Thymus (tissue), 11 donors: Measurements from ENCODE around the gene CACNA1E. TPM values are rescaled to one million over a fixed set of nuclear protein-coding genes. Genes with fewer than 3 reads are reported as not detected.

Experiments used
- DNase-seq, 9 donors: peaks; one replicate each; pipeline ENCODE4 v3.0.0-alpha.2; 2013; ENCODE audit warnings: low spot score in 9 of 9, low read depth in 6 of 9, missing footprints in 1 of 9
- H3K27ac ChIP-seq, 2 donors: one replicate each; pipeline ENCODE4 v1.5.1; 2013; ENCODE audit warnings: control low read depth in 1 of 2, low read depth in 1 of 2, low read length in 1 of 2, mild to moderate bottlenecking in 1 of 2, moderate library complexity in 1 of 2
- H3K27me3 ChIP-seq, 2 donors: one replicate each; pipeline ENCODE4 v1.5.1; 2013; ENCODE audit warnings: low read length in 1 of 2; ENCODE audit not compliant: control insufficient read depth in 2 of 2, insufficient read depth in 1 of 2
- H3K36me3 ChIP-seq, 2 donors: one replicate each; pipeline ENCODE4 v1.5.1; 2013; ENCODE audit warnings: low read length in 1 of 2, mild to moderate bottlenecking in 1 of 2, moderate library complexity in 1 of 2; ENCODE audit not compliant: control insufficient read depth in 2 of 2, insufficient read depth in 2 of 2
- H3K4me1 ChIP-seq, 2 donors: one replicate each; pipeline ENCODE4 v1.5.1; 2013; ENCODE audit warnings: low read length in 2 of 2; ENCODE audit not compliant: control insufficient read depth in 2 of 2, insufficient read depth in 2 of 2
- H3K4me3 ChIP-seq, 2 donors: one replicate each; pipeline ENCODE4 v1.5.1; 2013; ENCODE audit warnings: low read length in 2 of 2, control low read depth in 1 of 2, mild to moderate bottlenecking in 1 of 2
- H3K9me3 ChIP-seq, 2 donors: one replicate each; pipeline ENCODE4 v1.5.1; 2013; ENCODE audit warnings: low read length in 1 of 2, mild to moderate bottlenecking in 1 of 2; ENCODE audit not compliant: control insufficient read depth in 2 of 2, insufficient read depth in 1 of 2
- WGBS: extraction: QIAGEN DNeasy Blood & Tissue Kit; methylation state at CpG from one replicate; pipeline ENCODE4 v1.1.7; 2013; 5-methylcytosine and 5-hydroxymethylcytosine counted together
- polyA plus RNA-seq: library from polyadenylated mRNA; stranded (reverse); fragments of 200-250 nt; gene quantifications from one replicate; pipeline ENCODE4 v1.2.3, GENCODE V29; 2013
- total RNA-seq: library from RNA; stranded (reverse); fragments of 120-200 nt; gene quantifications from one replicate; pipeline ENCODE4 v1.2.4, GENCODE V29; 2013
- donor health status: healthy.

The CACNA1E gene
- total and polyA plus RNA-seq, 2 donors: 0.05 to 0.09 TPM

DNA sequence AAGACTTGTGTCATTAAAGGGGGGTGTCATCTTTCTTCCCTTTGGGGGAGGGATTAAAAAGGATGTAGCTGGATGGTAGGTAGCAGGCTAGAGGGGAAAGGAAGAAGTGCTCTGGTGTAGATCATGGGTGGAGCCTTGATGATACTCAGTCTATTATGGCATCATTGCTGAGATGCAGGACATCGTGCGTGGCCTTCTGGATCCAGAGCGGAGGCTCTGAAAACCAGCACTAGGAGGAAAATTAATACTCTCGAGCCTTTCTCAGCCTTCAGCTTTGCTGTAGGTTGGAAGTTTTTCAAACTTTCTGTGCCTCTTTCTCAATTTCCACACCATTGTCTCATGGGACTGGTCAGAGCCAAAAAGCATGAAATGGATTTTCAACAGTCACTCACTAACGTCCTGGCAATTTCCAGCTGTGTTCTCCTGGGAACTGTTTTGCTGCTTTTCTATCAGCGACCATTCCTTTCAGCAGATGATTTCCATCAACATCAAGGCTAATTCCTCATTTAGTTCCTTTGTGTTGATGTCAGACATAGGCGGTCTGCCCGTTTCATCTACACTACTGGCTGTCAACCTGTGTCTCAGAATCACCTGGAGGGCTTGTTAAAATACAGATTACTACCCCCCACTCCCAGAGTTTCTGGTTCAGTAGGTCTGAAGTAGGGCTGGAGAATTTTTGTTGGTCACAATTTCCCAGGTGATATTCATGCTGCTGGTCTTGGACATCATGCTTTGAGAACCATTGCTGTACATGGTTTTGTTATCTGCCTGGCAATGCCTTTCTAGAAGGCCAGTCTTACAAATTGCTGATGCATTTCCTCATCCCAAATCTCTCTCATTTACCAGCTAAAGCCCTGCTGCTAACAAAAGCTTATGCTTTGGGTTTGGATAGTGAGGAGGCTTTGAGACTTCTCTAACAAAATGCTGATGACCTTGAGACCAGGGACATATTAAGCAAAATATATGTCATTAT, 7.7 kb downstream of the CACNA1E start:
- Histone ChIP-seq H3K4me1 (no peaks in the 10 kb centered on the region), H3K36me3 (no peaks in the 10 kb centered on the region), H3K4me3 (no peak overlapping the region), H3K27ac (no peak overlapping the region), H3K9me3 (no peaks in the 10 kb centered on the region), H3K27me3 (peaks cover 6 to 17% of the 10 kb centered on the region in 2 donors)
- WGBS: 86% methylated on average over 8 of the region's 8 CpGs
- DNase-seq: no peak

DNA sequence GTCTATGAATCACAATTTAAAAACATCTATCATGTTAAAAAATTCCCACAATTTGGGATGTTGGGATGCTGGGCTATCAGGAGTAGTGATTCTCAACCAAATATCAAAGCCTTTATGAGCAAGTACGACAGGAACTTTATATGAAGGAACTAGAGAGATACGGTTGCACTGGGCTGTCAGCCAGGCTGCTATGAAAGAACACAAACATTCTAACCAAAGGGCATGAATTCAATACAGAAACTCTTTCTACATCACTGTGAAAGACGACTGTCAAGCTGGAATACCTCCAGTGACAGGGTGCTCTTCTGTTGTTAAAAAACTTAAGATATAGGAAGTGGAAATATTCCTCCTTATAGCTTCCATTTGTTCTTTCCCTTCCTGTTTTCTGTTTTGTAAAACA, 9.8 kb downstream of the CACNA1E start:
- no peak for DNase-seq
- Histone ChIP-seq H3K9me3 (no peaks in the 10 kb centered on the region), H3K4me3 (no peak overlapping the region), H3K27me3 (peaks cover 2 to 3% of the 10 kb centered on the region in 2 donors), H3K4me1 (no peaks in the 10 kb centered on the region), H3K27ac (no peak overlapping the region), H3K36me3 (no peaks in the 10 kb centered on the region)
- 82% methylated on average over 3 of the region's 3 CpGs for WGBS

DNA sequence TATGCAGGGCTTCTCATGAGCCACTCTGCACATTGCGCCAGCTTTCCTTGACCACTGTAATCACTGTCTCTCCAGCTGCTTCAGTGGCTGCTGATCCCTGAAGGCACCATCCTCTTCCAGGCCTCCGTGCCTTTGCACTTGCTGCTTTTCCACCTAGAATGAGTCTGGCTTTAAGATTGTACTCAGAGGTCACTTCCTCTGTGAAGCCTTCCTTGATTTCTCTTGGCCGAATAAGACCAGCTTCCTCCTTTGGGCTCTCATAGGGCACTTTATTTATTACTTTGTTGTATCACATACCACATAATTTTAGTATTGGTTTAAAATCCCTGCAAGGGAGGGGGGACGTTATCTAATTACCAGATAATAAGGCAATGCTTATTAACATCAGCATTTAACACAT, 10.6 kb downstream of the CACNA1E start:
- DNase-seq: no peak
- H3K36me3 ChIP-seq: no peaks in the 10 kb centered on the region
- WGBS: 88% methylated on average over 4 of the region's 4 CpGs
- H3K27ac ChIP-seq: no peak overlapping the region
- H3K27me3 ChIP-seq: peaks cover 2 to 3% of the 10 kb centered on the region in 2 donors
- H3K4me1 ChIP-seq: no peaks in the 10 kb centered on the region
- no peaks in the 10 kb centered on the region for H3K9me3 ChIP-seq
- no peak overlapping the region for H3K4me3 ChIP-seq

DNA sequence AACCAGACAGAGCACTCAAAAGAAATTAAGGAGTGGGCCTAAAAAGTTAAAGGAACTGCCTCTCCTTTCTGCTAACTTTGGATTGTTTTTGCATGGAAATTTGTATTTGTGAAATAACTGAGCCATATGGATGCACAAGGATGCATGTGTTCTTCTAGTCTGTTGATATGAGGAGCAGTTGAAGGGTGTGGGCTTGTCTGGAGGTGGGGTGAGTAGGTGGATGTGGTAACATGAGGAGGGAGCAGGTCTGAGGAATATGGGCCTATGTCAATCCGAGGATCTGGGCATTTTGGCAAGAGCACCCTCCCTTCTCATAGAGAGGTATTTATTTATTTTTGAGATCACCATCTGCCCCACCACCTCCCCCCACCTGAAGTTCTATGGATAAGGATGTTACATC, 13.4 kb downstream of the CACNA1E start:
- Histone ChIP-seq H3K4me1 (no peaks in the 10 kb centered on the region), H3K4me3 (no peak overlapping the region), H3K36me3 (no peaks in the 10 kb centered on the region), H3K27me3 (peaks cover 0 to under 1% of the 10 kb centered on the region in 2 donors), H3K9me3 (no peaks in the 10 kb centered on the region), H3K27ac (no peak overlapping the region)
- 77% methylated on average over 1 of the region's 1 CpG for WGBS
- DNase-seq: no peak

DNA sequence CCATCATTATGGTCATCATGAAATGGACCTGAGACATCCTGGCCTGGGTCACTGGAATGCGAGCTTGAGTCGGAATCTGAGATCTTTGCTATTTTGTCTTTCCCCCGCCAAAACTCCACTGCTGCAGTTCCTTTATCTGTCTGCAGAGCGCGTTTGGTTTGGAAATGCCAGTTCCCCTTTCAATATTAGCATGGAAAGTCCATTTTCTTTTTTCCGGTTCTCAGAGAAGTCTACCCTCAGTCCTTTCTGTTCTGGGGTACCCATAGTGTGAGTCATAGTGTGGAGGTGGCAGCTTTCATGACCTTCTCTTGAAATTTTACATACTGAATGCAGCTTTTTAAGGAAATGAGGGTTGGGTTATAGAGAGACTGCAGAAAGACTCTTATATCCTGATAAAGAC, 14.6 kb downstream of the CACNA1E start:
- no peaks in the 10 kb centered on the region for H3K4me1 ChIP-seq
- WGBS: 76% methylated on average over 6 of the region's 6 CpGs
- no peak for DNase-seq
- no peak overlapping the region for H3K27ac ChIP-seq
- no peak overlapping the region for H3K4me3 ChIP-seq
- no peaks in the 10 kb centered on the region for H3K27me3 ChIP-seq
- H3K36me3 ChIP-seq: no peaks in the 10 kb centered on the region
- no peaks in the 10 kb centered on the region for H3K9me3 ChIP-seq

DNA sequence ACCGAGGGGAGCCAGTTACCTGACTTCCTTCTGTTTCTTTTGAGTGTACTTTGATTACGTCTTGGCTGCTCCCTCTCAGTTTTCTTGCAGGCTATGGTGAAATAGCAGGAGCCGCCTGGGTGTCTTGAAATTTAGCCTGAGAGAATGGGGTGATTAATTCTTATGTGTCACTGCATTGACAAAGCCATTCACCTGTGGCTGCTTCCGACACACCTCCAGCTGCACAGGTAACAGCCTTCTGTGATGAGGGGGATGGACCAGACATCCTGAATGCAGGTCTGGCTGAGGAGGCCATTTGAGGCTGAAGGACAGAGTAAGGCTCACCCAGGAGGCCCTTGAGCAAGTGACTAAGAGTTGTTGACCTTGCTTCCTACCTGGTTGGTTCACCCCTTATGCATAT, 16.5 kb downstream of the CACNA1E start:
- H3K4me1 ChIP-seq: no peaks in the 10 kb centered on the region
- H3K27ac ChIP-seq: no peak overlapping the region

DNA sequence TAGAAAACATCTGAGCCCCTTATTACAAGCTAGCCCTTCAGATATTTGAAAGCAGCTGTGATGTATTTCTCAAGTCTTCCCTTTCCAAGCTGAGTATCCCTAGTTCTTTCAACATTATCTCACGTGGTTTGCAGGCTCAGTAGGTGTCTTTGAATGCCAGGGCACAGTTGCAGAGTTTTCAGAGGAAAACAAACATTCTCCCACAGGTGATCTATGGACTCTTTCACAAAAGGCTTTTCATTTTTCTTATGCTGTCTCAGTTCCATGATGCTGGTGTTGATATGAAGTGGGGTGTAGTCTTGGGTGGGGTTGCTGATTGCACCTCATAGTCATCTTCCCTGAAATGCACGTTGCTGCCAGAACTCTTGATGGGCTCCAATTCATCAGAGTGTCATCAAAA, 17.3 kb downstream of the CACNA1E start:
- no peaks in the 10 kb centered on the region for H3K36me3 ChIP-seq
- H3K4me1 ChIP-seq: no peaks in the 10 kb centered on the region
- DNase-seq: no peak
- no peaks in the 10 kb centered on the region for H3K9me3 ChIP-seq
- WGBS: 61% methylated on average over 2 of the region's 2 CpGs
- no peak overlapping the region for H3K27ac ChIP-seq
- H3K27me3 ChIP-seq: no peaks in the 10 kb centered on the region
- H3K4me3 ChIP-seq: no peak overlapping the region

More for the DNA sequence above, 16.5 kb downstream of the CACNA1E start:
- no peaks in the 10 kb centered on the region for H3K36me3 ChIP-seq
- H3K27me3 ChIP-seq: no peaks in the 10 kb centered on the region
- no peaks in the 10 kb centered on the region for H3K9me3 ChIP-seq
- H3K4me3 ChIP-seq: no peak overlapping the region
- DNase-seq: no peak
- WGBS: 93% methylated on average over 4 of the region's 4 CpGs

DNA sequence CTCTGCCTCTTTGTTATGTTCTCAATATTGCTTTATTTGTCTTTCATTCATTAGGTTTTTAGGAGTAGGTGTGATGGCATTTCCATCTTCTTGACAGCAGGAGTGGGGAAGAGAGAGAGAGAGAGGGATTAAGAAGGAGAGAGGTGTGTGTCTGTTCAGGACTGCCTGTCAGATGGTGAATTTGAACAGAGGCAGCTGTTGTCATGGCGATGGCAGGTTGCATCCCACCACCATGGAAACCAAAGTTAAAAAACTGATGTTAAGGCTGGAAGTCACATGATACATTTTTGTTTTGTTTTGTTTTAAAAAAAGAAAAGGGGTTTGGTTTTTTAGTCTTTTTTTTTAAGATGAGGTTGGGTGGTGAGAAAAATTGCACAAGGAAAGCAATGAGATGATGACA, 18.3 kb downstream of the CACNA1E start:
- DNase-seq: no peak
- Histone ChIP-seq H3K4me3 (no peak overlapping the region), H3K27ac (no peak overlapping the region), H3K9me3 (no peaks in the 10 kb centered on the region), H3K27me3 (peaks cover 0 to 2% of the 10 kb centered on the region in 2 donors), H3K36me3 (no peaks in the 10 kb centered on the region), H3K4me1 (no peaks in the 10 kb centered on the region)
- 95% methylated on average over 1 of the region's 1 CpG for WGBS

DNA sequence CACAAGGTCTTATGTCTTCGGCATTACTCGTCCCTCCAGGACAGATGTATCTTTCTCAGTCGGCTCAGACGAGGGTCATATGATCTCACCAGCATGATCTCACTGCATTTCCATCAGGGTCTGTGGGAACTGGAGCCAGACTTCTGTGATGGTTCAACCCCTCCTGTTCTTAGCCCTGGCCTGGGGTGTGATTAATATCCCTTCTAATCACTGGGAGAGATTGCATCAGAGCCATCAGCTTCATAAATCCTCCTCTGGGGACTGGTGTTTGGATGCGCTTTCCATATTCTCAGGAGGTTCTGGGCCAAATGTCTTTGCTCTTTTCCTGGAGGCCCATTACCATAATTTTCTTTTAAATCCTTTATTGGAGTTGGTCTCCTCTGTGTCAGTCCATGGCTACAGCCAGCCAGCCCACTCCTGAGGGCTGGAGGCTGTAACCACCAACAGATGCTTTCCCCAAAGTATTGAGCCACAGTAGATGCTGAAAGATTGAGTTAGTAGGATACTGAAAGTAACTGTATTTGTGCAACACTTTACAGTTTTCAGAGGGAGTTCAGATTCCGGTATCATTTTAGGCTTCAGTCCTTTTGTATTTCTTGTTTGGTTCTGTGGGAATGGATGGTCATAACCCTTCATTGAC, 20.0 kb downstream of the CACNA1E start:
- Histone ChIP-seq H3K4me1 (no peaks in the 10 kb centered on the region), H3K27me3 (peaks cover 0 to 2% of the 10 kb centered on the region in 2 donors), H3K36me3 (no peaks in the 10 kb centered on the region), H3K4me3 (no peak overlapping the region), H3K9me3 (no peaks in the 10 kb centered on the region), H3K27ac (no peak overlapping the region)
- DNase-seq: no peak
- WGBS: 91% methylated on average over 6 of the region's 6 CpGs
